ENCODE data around the gene APBA2.

Gene APBA2

DNA sequence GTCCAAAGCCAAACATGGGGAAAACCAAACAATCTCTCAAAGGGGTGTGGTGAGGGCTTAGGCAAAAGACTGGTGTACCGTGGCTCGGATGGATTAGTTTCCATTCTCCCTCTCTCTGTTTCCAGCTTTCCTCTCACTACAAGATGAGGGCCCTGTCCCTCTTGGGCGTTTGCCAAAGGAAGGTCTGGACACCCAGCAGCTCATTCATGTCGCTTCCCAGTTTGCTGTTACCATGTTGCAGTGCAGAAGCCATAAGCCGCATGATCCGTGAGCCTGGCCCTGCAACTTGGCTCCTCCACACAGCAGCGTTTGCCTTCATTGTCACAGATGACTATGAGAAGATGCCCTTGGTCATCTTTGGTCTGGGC, 92.2 kb downstream of the APBA2 start:
- ChIA-PET POLR2A (no interaction called here), CTCF (interaction anchor here (0.5 to 0.8 kb wide), 3 partner anchors 28 to 793 kb away, joined by 3 read pairs; no protein-coding TSS in a partner anchor)
- H3K4me3 ChIP-seq (ENCODE audit: low read depth, low read length), result no peak overlapping the region
- no peaks in the 10 kb centered on the region for H3K4me1 ChIP-seq (ENCODE audit: control insufficient read depth, insufficient read depth, low read length)
- no peaks in the 10 kb centered on the region for H3K9me3 ChIP-seq (ENCODE audit: control insufficient read depth, insufficient read depth, low read depth, low read length)
- H3K27ac ChIP-seq (ENCODE audit: extremely low read depth, low read depth, low read length), result no peak overlapping the region
- H3K36me3 ChIP-seq (ENCODE audit: control insufficient read depth in 2 of 2, insufficient read depth in 1 of 2, low read length in 2 of 2), result no peaks in the 10 kb centered on the region
- TF ChIP-seq REST (tag by site-specific recombination; IDR thresholded peaks at IDR 0.05) (no peak), ZNF629 (tag by site-specific recombination; IDR thresholded peaks at IDR 0.05) (no peak), GFI1B (tag by site-specific recombination; IDR thresholded peaks at IDR 0.05) (no peak), PRDM1 (tag by site-specific recombination; IDR thresholded peaks at IDR 0.05) (no peak)
- TF ChIP-seq, protein P1, sequence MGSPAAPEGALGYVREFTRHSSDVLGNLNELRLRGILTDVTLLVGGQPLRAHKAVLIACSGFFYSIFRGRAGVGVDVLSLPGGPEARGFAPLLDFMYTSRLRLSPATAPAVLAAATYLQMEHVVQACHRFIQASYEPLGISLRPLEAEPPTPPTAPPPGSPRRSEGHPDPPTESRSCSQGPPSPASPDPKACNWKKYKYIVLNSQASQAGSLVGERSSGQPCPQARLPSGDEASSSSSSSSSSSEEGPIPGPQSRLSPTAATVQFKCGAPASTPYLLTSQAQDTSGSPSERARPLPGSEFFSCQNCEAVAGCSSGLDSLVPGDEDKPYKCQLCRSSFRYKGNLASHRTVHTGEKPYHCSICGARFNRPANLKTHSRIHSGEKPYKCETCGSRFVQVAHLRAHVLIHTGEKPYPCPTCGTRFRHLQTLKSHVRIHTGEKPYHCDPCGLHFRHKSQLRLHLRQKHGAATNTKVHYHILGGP (tag by site-specific recombination; IDR thresholded peaks at IDR 0.05), result no peak

DNA sequence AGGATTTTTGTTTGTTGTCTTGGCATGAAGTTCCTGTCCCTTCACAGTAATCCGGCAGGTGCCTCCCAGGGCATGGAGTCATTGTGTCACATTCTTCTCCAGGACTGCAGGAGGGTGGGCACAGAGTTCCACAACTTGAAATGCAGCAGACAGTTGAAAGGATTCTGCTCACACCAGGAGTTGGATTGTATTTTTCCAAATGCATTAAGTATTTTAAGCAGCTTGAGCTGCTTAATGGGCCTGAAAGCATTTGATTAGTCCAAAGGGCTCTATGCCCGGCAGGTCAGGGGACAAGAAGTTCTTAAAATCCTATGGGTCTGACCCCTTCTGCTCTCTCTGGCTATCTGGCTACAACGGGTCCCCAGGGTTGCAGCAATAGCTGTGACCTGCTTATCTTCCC, 92.9 kb downstream of the APBA2 start:
- Histone ChIP-seq H3K4me3 (ENCODE audit: low read depth, low read length) (no peak overlapping the region), H3K27ac (ENCODE audit: extremely low read depth, low read depth, low read length) (no peak overlapping the region), H3K9me3 (ENCODE audit: control insufficient read depth, insufficient read depth, low read depth, low read length) (no peaks in the 10 kb centered on the region), H3K4me1 (ENCODE audit: control insufficient read depth, insufficient read depth, low read length) (no peaks in the 10 kb centered on the region), H3K36me3 (ENCODE audit: control insufficient read depth in 2 of 2, insufficient read depth in 1 of 2, low read length in 2 of 2) (no peaks in the 10 kb centered on the region)
- ChIA-PET POLR2A (no interaction called here), CTCF (no interaction called here)
- no peak for TF ChIP-seq SP7 (tag by site-specific recombination; IDR thresholded peaks at IDR 0.05)

- no peaks in the 10 kb centered on the region for H3K36me3 ChIP-seq (ENCODE audit: control insufficient read depth in 2 of 2, insufficient read depth in 1 of 2, low read length in 2 of 2)
- no peak overlapping the region for H3K27ac ChIP-seq (ENCODE audit: extremely low read depth, low read depth, low read length)
- no peak overlapping the region for H3K4me3 ChIP-seq (ENCODE audit: low read depth, low read length)
- H3K9me3 ChIP-seq (ENCODE audit: control insufficient read depth, insufficient read depth, low read depth, low read length), result no peaks in the 10 kb centered on the region
- POLR2A ChIA-PET, result no interaction called here
- no peaks in the 10 kb centered on the region for H3K4me1 ChIP-seq (ENCODE audit: control insufficient read depth, insufficient read depth, low read length)
- CTCF ChIA-PET, result no interaction called here
- TF ChIP-seq ZNF623 (tag by site-specific recombination; IDR thresholded peaks at IDR 0.05) (no peak), ZNF704 (tag by site-specific recombination; IDR thresholded peaks at IDR 0.05) (no peak), ZNF768 (tag by site-specific recombination; IDR thresholded peaks at IDR 0.05) (no peak), SALL2 (tag by site-specific recombination; IDR thresholded peaks at IDR 0.05; ENCODE audit: borderline replicate concordance) (no peak), MEIS1 (CRISPR knock-in tag; IDR thresholded peaks at IDR 0.05; ENCODE audit: borderline replicate concordance) (no peak), ZNF560 (tag by site-specific recombination; IDR thresholded peaks at IDR 0.05; ENCODE audit: borderline replicate concordance) (no peak), ZNF184 (tag by site-specific recombination; IDR thresholded peaks at IDR 0.05) (no peak), YY2 (tag by site-specific recombination; IDR thresholded peaks at IDR 0.05) (no peak), ZNF16 (tag by site-specific recombination; IDR thresholded peaks at IDR 0.05; ENCODE audit: low read depth) (no peak), ZNF510 (tag by site-specific recombination; IDR thresholded peaks at IDR 0.05; ENCODE audit: insufficient replicate concordance) (no peak)
- TF ChIP-seq, protein P2, sequence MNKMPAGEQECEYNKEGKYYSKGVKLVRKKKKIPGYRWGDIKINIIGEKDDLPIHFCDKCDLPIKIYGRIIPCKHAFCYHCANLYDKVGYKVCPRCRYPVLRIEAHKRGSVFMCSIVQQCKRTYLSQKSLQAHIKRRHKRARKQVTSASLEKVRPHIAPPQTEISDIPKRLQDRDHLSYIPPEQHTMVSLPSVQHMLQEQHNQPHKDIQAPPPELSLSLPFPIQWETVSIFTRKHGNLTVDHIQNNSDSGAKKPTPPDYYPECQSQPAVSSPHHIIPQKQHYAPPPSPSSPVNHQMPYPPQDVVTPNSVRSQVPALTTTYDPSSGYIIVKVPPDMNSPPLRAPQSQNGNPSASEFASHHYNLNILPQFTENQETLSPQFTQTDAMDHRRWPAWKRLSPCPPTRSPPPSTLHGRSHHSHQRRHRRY (tag by site-specific recombination; IDR thresholded peaks at IDR 0.05), result no peak
These were observed 93.6 kb downstream of the APBA2 start for GRCh38 chr15:28979208-28979841.
